ENCODE data around the gene SSTR3. TPM values are rescaled to one million over a fixed set of nuclear protein-coding genes. Genes with fewer than 3 reads are reported as not detected.

The SSTR3 gene
- total RNA-seq (1 to 10 TPM; 8.2 to 9.3 TPM), polyA plus RNA-seq (1 to 10 TPM in 1 of 2 donors, under 1 TPM in 1; 0.50 to 1.4 TPM)

DNA sequence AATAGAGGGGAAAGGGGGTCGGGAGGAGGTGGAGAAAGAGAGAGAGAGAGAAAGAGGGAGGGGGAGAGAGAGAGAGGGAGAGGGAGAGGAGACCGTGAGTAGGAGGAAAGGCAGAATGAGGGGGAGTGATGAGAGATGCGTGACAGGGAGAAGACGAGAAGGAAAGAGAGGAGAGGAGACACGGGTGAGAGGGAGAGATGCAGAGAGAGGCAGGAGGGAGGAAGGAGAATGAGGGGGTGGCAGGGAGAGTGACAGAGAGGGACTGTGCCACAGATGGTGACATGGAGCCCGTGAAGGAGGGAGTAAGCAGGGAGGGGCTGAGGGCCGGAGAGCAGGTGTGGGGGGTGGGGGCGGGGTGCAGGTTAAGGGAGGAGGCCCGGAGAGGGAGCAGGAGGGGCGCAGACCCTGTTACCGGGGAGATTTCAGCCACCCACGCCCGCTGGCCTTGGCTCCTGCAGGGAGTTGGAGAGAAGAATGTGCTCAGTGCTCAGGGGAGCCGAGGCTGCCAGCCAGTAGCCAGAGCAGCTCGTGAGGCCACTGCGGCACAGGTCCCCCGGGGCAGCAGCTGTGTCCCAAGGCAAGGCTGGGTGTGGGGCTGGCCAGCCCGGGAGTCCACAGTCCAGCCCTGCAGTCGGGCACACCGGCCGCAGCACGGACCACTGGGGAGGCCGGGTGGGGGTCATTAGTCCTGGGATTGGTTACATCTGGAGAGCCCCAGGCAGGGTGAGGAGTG lies at the start of gene SSTR3:
Gene SSTR3 (minus strand): TSS at position 304 of the 733 bp plus-strand sequence. CDS start 4,674 bp downstream, outside the sequence.
- intact Hi-C loops (cut with micrococcal nuclease): no loop called here
- DNase-seq: no peak
- Mint-ChIP-seq H3K9me3 (no peaks in the 10 kb centered on the region), H3K36me3 (peaks cover 0 to 2% of the 10 kb centered on the region in 2 donors), H3K27me3 (no peaks in the 10 kb centered on the region), H3K4me1 (peaks cover 11 to 29% (median 15%) of the 10 kb centered on the region in 4 donors), H3K4me3 (no peak within 1 kb of the TSS), H3K27ac (peak within 1 kb of the TSS in 2 of 7 donors; percentile 31 to 72)
- no peak within 1 kb of the TSS for H3K4me3 ChIP-seq (ENCODE audit: low read length in 2 of 2)
- CTCF ChIA-PET (ENCODE audit: partially characterized antibody): interaction anchor here (0.8 kb wide), 1 partner anchor 13 kb away, joined by 3 read pairs; no protein-coding TSS in a partner anchor
- POLR2A ChIA-PET (ENCODE audit: partially characterized antibody): no interaction called here
- H3K4me1 ChIP-seq (ENCODE audit: insufficient read depth, low read length): peaks cover 22% of the 10 kb centered on the region
- no peaks in the 10 kb centered on the region for H3K9me3 ChIP-seq (ENCODE audit: control insufficient read depth in 1 of 2, low read length in 2 of 2)
- no peaks in the 10 kb centered on the region for H3K27me3 ChIP-seq (ENCODE audit: insufficient read depth, low read length)
- H3K27ac ChIP-seq (ENCODE audit: low read depth, low read length): no peak within 1 kb of the TSS
- H3K36me3 ChIP-seq (ENCODE audit: insufficient read depth, low read length): no peaks in the 10 kb centered on the region

DNA sequence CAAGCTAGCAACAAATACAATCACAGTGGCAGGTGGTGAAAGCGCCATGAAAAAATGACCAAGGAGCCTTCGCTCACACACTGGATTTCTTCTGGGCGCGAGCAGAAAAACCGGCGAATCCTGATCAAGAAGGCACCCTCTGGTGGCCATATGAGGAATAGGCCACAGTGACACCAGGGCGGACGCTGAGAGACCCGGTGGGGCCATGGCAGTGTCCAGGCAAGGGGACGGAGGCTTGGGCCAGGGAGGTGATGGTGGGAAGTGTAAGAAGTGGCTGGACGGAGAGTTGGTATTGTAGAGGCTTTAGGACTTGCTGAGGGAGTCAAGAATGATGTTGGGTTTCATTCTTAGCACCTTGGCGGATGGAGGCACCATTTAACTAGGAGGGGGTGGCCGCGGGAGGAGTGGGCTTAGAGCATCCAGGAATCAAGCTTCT lies 48.6 kb upstream of the SSTR3 start:
- Histone ChIP-seq H3K36me3 (ENCODE audit: insufficient read depth, low read length) (no peaks in the 10 kb centered on the region), H3K9me3 (ENCODE audit: control insufficient read depth in 1 of 2, low read length in 2 of 2) (peaks cover 0 to 11% of the 10 kb centered on the region in 2 donors), H3K27ac (ENCODE audit: low read depth, low read length) (no peak overlapping the region), H3K4me1 (ENCODE audit: insufficient read depth, low read length) (peaks cover 19% of the 10 kb centered on the region), H3K4me3 (ENCODE audit: low read length in 2 of 2) (no peak overlapping the region), H3K27me3 (ENCODE audit: insufficient read depth, low read length) (no peaks in the 10 kb centered on the region)
- ChIA-PET CTCF (ENCODE audit: partially characterized antibody) (interaction anchor here (0.6 to 10.9 kb wide), 50 partner anchors 9 to 479 kb away, joined by 3 to 491 read pairs (median 6); partner anchors contain the start of genes CYTH4 and RAC2), POLR2A (ENCODE audit: partially characterized antibody) (interaction anchor here (1.1 to 5.1 kb wide), 11 partner anchors 20 to 181 kb away, joined by 3 to 145 read pairs (median 13); partner anchors contain the start of genes IL2RB and RAC2)
- peaks cover 0 to 11% (median under 1%) of the 10 kb centered on the region in 8 donors for H3K9me3 Mint-ChIP-seq
- peaks cover 0 to 3% of the 10 kb centered on the region in 2 donors for H3K36me3 Mint-ChIP-seq
- peak; percentile 62 to 70 (median 65) for DNase-seq
- H3K27me3 Mint-ChIP-seq: peaks cover 0 to 1% of the 10 kb centered on the region in 2 donors
- H3K4me3 Mint-ChIP-seq: peak overlapping the region in 4 of 8 donors; percentile 2 to 40 (median 22)
- intact Hi-C loops (cut with micrococcal nuclease): loop anchor here (1.0 to 2.0 kb wide), 6 partner anchors 19 to 183 kb away; no protein-coding TSS in a partner anchor
- peak overlapping the region; percentile 15 to 73 (median 52) for H3K27ac Mint-ChIP-seq
- H3K4me1 Mint-ChIP-seq: peaks cover 11 to 18% (median 14%) of the 10 kb centered on the region in 4 donors

DNA sequence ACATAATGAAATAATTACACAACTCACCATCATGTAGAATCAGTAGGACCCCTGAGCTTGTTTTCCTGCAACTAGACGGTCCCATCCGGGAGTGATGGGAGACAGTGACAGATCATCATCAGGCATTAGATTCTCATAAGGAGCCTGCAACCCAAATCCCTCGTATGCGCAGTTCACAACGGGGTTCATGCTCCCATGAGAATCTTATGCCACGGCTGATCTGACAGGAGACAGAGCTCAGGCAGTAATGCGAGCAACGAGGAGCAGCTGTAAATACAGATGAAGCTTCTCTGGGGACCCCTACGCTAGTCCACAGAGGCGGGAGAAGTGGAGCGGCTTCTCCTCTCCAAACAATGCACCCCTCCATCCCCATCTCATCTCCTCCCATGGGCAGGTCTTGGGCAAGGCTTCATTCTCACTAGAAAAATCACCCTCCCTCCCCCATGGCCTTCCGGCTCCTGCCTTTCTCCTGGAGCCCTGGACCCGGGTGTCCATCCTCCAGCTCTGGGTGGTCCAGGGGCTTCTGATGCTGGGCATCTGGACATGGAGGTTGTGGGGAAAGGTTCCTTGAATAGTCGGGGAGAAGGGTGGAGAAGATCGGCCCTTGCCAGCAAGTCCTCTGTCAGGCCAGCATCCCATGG lies 48.0 kb upstream of the SSTR3 start:
- no peaks in the 10 kb centered on the region for H3K27me3 ChIP-seq (ENCODE audit: insufficient read depth, low read length)
- no peak overlapping the region for H3K4me3 ChIP-seq (ENCODE audit: low read length in 2 of 2)
- H3K9me3 ChIP-seq (ENCODE audit: control insufficient read depth in 1 of 2, low read length in 2 of 2): peaks cover 0 to 11% of the 10 kb centered on the region in 2 donors
- Mint-ChIP-seq H3K4me3 (no peak overlapping the region), H3K4me1 (peaks cover 11 to 18% (median 14%) of the 10 kb centered on the region in 4 donors), H3K36me3 (no peaks in the 10 kb centered on the region), H3K27ac (peak overlapping the region in 2 of 7 donors; percentile 49 to 52), H3K27me3 (peaks cover 0 to 1% of the 10 kb centered on the region in 2 donors), H3K9me3 (peaks cover 0 to 11% (median under 1%) of the 10 kb centered on the region in 8 donors)
- intact Hi-C loops (cut with micrococcal nuclease): loop anchor here (1.0 to 2.0 kb wide), 3 partner anchors 29 to 182 kb away; no protein-coding TSS in a partner anchor
- CTCF ChIA-PET (ENCODE audit: partially characterized antibody): interaction anchor here (0.6 to 10.9 kb wide), 49 partner anchors 10 to 307 kb away, joined by 3 to 491 read pairs (median 6); partner anchors contain the start of genes CYTH4 and RAC2
- H3K4me1 ChIP-seq (ENCODE audit: insufficient read depth, low read length): peaks cover 19% of the 10 kb centered on the region
- no peak overlapping the region for H3K27ac ChIP-seq (ENCODE audit: low read depth, low read length)
- no peak for DNase-seq
- H3K36me3 ChIP-seq (ENCODE audit: insufficient read depth, low read length): no peaks in the 10 kb centered on the region
- POLR2A ChIA-PET (ENCODE audit: partially characterized antibody): interaction anchor here (1.1 to 5.1 kb wide), 11 partner anchors 19 to 181 kb away, joined by 3 to 145 read pairs (median 13); partner anchors contain the start of genes IL2RB and RAC2

DNA sequence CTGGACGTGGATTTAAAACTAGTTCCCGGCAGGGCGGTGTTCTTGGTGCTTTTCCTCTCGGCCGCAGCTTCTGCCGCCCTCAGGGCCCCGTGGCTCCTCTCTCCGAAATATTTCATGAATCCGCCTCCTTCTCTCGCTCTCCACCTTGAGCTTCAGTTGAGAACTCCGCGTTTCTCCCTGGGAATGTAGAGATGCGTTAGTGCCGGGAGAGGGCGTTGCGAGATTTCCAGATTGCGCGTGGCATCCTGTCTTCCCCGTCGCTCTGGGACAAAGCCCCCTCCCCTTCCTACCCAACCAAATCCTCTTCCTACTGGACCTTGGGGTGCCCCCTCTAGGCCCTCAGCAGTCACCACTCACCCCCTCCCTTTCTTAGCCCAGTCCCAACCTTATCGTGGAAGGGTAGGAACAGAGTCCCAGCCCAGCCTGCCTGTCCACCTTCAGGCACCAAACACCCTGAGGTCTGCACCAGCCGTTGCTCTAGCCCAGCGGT lies 47.3 kb upstream of the SSTR3 start:
- intact Hi-C loops (cut with micrococcal nuclease): loop anchor here (1.0 to 2.0 kb wide), 4 partner anchors 29 to 181 kb away; no protein-coding TSS in a partner anchor
- Histone ChIP-seq H3K36me3 (ENCODE audit: insufficient read depth, low read length) (no peaks in the 10 kb centered on the region), H3K4me1 (ENCODE audit: insufficient read depth, low read length) (peaks cover 19% of the 10 kb centered on the region), H3K27me3 (ENCODE audit: insufficient read depth, low read length) (no peaks in the 10 kb centered on the region), H3K4me3 (ENCODE audit: low read length in 2 of 2) (no peak overlapping the region), H3K9me3 (ENCODE audit: control insufficient read depth in 1 of 2, low read length in 2 of 2) (peaks cover 0 to 11% of the 10 kb centered on the region in 2 donors), H3K27ac (ENCODE audit: low read depth, low read length) (no peak overlapping the region)
- Mint-ChIP-seq H3K4me3 (peak overlapping the region in 6 of 8 donors; percentile 7 to 66 (median 22)), H3K36me3 (no peaks in the 10 kb centered on the region), H3K4me1 (peaks cover 11 to 18% (median 14%) of the 10 kb centered on the region in 4 donors), H3K27me3 (peaks cover 0 to 1% of the 10 kb centered on the region in 2 donors), H3K27ac (peak overlapping the region in 5 of 7 donors; percentile 8 to 74 (median 64)), H3K9me3 (peaks cover 0 to 11% (median under 1%) of the 10 kb centered on the region in 8 donors)
- DNase-seq: no peak
- CTCF ChIA-PET (ENCODE audit: partially characterized antibody): interaction anchor here (0.8 to 10.9 kb wide), 34 partner anchors 10 to 307 kb away, joined by 3 to 491 read pairs (median 12); partner anchors contain the start of genes CYTH4 and RAC2
- POLR2A ChIA-PET (ENCODE audit: partially characterized antibody): interaction anchor here (1.1 to 5.1 kb wide), 9 partner anchors 18 to 180 kb away, joined by 3 to 145 read pairs (median 15); partner anchors contain the start of gene RAC2

DNA sequence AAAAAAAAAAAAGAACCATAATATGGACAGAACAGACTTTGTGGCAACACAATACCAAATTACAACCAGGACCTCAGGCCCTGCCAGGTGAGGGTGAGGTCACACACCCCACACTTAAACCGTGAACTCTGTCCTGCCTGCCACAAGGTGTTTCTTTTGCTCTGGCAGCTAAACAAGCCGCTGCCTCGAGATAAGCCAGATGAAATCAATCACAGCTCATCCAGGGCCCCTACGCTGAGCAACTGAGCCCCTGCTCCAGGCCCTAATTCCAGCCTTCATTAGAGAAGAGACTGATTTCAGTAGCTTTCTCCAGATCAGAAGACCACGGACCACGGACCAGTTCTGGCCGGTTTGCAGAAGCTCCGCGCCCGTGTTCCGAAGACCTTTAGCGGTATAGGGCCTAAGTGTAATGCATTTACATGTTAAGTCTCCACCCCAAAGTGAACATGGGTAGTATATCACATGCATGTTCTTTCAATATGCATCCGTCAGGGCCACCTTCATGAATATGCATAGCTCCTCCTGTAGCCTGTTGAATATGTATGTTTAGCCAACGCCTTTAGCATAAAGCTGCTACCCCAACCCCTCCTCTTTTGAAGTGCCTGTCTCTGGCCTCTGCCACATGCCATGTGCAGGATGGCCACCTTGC lies 46.6 kb upstream of the SSTR3 start:
- Histone ChIP-seq H3K27me3 (ENCODE audit: insufficient read depth, low read length) (no peaks in the 10 kb centered on the region), H3K9me3 (ENCODE audit: control insufficient read depth in 1 of 2, low read length in 2 of 2) (peaks cover 0 to 3% of the 10 kb centered on the region in 2 donors), H3K36me3 (ENCODE audit: insufficient read depth, low read length) (no peaks in the 10 kb centered on the region), H3K4me1 (ENCODE audit: insufficient read depth, low read length) (peaks cover 19% of the 10 kb centered on the region), H3K4me3 (ENCODE audit: low read length in 2 of 2) (no peak overlapping the region), H3K27ac (ENCODE audit: low read depth, low read length) (no peak overlapping the region)
- intact Hi-C loops (cut with micrococcal nuclease): loop anchor here (1.0 kb wide), 1 partner anchor 60 kb away; no protein-coding TSS in a partner anchor
- POLR2A ChIA-PET (ENCODE audit: partially characterized antibody): interaction anchor here (1.1 to 5.1 kb wide), 7 partner anchors 18 to 60 kb away, joined by 3 to 145 read pairs (median 17); partner anchors contain the start of gene RAC2
- peaks cover 0 to 8% (median 0%) of the 10 kb centered on the region in 8 donors for H3K9me3 Mint-ChIP-seq
- peaks cover 11 to 18% (median 14%) of the 10 kb centered on the region in 4 donors for H3K4me1 Mint-ChIP-seq
- H3K27me3 Mint-ChIP-seq: peaks cover 0 to 1% of the 10 kb centered on the region in 2 donors
- H3K27ac Mint-ChIP-seq: peak overlapping the region in 1 of 7 donors; percentile 29
- no peaks in the 10 kb centered on the region for H3K36me3 Mint-ChIP-seq
- CTCF ChIA-PET (ENCODE audit: partially characterized antibody): interaction anchor here (0.6 to 10.9 kb wide), 29 partner anchors 11 to 307 kb away, joined by 3 to 491 read pairs (median 14); partner anchors contain the start of genes CYTH4 and RAC2
- no peak for DNase-seq
- H3K4me3 Mint-ChIP-seq: no peak overlapping the region

All from CD4-positive, alpha-beta memory T cell (primary cell).